Measurements from ENCODE around the gene PHLPP1.

- TF ChIP-seq ESRRG (CRISPR knock-in tag; IDR thresholded peaks at IDR 0.05): no peak
- no peak for TF ChIP-seq CREB5 (CRISPR knock-in tag; IDR thresholded peaks at IDR 0.05; ENCODE audit: low read depth)
- no peak for TF ChIP-seq TOX (CRISPR knock-in tag; IDR thresholded peaks at IDR 0.05; ENCODE audit: borderline replicate concordance)
- no peak for TF ChIP-seq ZNF565 (CRISPR knock-in tag; conservative IDR thresholded peaks at IDR 0.05; ENCODE audit: low read depth)
- TF ChIP-seq PATZ1 (CRISPR knock-in tag; IDR thresholded peaks at IDR 0.05; ENCODE audit: borderline replicate concordance): no peak
Measured at GRCh38 chr18:63017977-63018376, 302.6 kb downstream of the PHLPP1 start.

Measured in SK-N-SH treated with all-trans-retinoic acid at 6 μM for 48 hours (cell line).